ENCODE measurements around the gene SPATA33.
"Not testable (repeated sequence)": the region's sequence is repeated elsewhere in the genome, so short reads cannot be mapped to it uniquely, and the experiment has no call there.

Gene SPATA33

GRCh38 chr16:89693289-89693731 lies 35.7 kb downstream of the SPATA33 start:
- DNase-seq (ENCODE audit: low spot score): peak; percentile 66
- Histone ChIP-seq H3K27ac (no peak overlapping the region), H3K4me3 (no peak overlapping the region)
- no peak for TF ChIP-seq CTCF (IDR thresholded peaks at IDR 0.05)

- no peak for TF ChIP-seq CTCF (IDR thresholded peaks at IDR 0.05)
- no peak overlapping the region for H3K4me3 ChIP-seq
- H3K27ac ChIP-seq: no peak overlapping the region
- DNase-seq (ENCODE audit: low spot score): peak; percentile 73
Observed at GRCh38 chr16:89693931-89694783, 36.5 kb downstream of the SPATA33 start.

- DNase-seq (ENCODE audit: low spot score); H3K4me3 ChIP-seq; H3K27ac ChIP-seq: not testable (repeated sequence)
Observed at GRCh38 chr16:89694784-89695085, 37.1 kb downstream of the SPATA33 start.

- no peak overlapping the region for H3K4me3 ChIP-seq
- no peak for TF ChIP-seq CTCF (IDR thresholded peaks at IDR 0.05)
- H3K27ac ChIP-seq: no peak overlapping the region
- DNase-seq (ENCODE audit: low spot score): peak; percentile 71
Observed at GRCh38 chr16:89695086-89695874, 37.6 kb downstream of the SPATA33 start.

- DNase-seq (ENCODE audit: low spot score): peak; percentile 69
- H3K4me3 ChIP-seq: no peak overlapping the region
- no peak for TF ChIP-seq CTCF (IDR thresholded peaks at IDR 0.05)
- H3K27ac ChIP-seq: no peak overlapping the region
Observed at GRCh38 chr16:89695875-89696669, 38.4 kb downstream of the SPATA33 start.

- Histone ChIP-seq H3K4me3 (no peak overlapping the region), H3K27ac (no peak overlapping the region)
- TF ChIP-seq CTCF (IDR thresholded peaks at IDR 0.05): no peak
- DNase-seq (ENCODE audit: low spot score): no peak
Observed at GRCh38 chr16:89696670-89697128, 39.1 kb downstream of the SPATA33 start.

- H3K27ac ChIP-seq: no peak overlapping the region
- H3K4me3 ChIP-seq: no peak overlapping the region
- DNase-seq (ENCODE audit: low spot score): no peak
- TF ChIP-seq CTCF (IDR thresholded peaks at IDR 0.05): no peak
Observed at GRCh38 chr16:89697161-89697615, 39.6 kb downstream of the SPATA33 start.
